Measurements from ENCODE around the gene RHEB. TPM values are rescaled to one million over a fixed set of nuclear protein-coding genes. Genes with fewer than 3 reads are reported as not detected.

The RHEB gene
- total RNA-seq, 4 donors from 2014 or later = 107 to 229 (median 155) TPM

DNA sequence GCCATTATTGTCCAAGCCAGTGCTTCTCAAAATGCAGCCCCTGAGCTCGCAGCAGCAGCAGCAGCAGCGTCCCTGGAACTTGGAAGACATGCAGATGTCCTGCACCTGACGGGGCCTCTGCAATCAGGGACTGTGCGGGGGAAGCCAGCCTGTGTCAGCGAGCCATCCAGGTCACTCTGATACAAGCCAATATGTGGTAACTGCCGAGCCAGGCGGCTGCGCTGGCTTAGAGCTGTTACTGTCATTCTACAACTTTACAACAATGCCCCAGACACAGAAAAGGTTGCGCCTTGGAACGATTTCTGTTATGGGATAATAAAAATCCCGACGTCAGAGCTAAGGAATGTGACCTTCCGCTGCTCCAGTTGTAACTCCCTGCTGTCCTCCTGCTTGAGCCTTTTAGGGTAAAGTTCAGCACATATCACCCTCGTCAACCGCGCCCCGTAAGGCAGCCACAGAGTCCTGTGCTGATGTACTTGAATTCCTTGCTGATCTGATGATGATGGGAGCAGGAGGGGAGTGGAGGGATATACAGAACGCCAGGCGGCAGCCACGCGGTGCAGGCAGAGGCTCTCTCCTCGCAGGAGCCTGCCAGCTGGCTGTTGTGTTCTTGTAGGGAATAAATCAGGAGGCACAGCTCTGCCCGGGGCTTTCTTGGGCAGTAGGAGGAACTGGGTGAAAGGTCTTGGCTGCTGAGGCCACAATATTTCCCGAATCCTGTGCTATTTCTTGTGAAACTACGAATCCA, 59.8 kb downstream of the RHEB start:
- Histone ChIP-seq H3K27me3 (no peaks in the 10 kb centered on the region), H3K4me1 (peaks cover 0 to 34% (median 22%) of the 10 kb centered on the region in 3 donors), H3K9me3 (peaks cover 0 to 8% (median 0%) of the 10 kb centered on the region in 3 donors), H3K36me3 (peaks cover 0 to 10% of the 10 kb centered on the region in 2 donors), H3K27ac (peak overlapping the region; percentile 92 to 97 (median 95)), H3K4me3 (peak overlapping the region in 1 of 2 donors; percentile 32)
- TF ChIP-seq, protein P1, sequence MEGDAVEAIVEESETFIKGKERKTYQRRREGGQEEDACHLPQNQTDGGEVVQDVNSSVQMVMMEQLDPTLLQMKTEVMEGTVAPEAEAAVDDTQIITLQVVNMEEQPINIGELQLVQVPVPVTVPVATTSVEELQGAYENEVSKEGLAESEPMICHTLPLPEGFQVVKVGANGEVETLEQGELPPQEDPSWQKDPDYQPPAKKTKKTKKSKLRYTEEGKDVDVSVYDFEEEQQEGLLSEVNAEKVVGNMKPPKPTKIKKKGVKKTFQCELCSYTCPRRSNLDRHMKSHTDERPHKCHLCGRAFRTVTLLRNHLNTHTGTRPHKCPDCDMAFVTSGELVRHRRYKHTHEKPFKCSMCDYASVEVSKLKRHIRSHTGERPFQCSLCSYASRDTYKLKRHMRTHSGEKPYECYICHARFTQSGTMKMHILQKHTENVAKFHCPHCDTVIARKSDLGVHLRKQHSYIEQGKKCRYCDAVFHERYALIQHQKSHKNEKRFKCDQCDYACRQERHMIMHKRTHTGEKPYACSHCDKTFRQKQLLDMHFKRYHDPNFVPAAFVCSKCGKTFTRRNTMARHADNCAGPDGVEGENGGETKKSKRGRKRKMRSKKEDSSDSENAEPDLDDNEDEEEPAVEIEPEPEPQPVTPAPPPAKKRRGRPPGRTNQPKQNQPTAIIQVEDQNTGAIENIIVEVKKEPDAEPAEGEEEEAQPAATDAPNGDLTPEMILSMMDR (IDR thresholded peaks at IDR 0.05) = peak in 3 of 4 experiments; percentile 50 to 58 (median 57)
- peak; percentile 57 for TF ChIP-seq EP300 (IDR thresholded peaks at IDR 0.05)
- peak; percentile 97 for TF ChIP-seq POLR2AphosphoS5 (IDR thresholded peaks at IDR 0.05)
- no peak for TF ChIP-seq POLR2A (IDR thresholded peaks at IDR 0.05)
- peak; percentile 93 for ATAC-seq
- WGBS, 2 donors (ENCODE audit: low coverage in 1 of 2) = 0% methylated on average over 3 of the region's 25 CpGs; no CpG with 5 or more reads in 1 of the 2 donors

DNA sequence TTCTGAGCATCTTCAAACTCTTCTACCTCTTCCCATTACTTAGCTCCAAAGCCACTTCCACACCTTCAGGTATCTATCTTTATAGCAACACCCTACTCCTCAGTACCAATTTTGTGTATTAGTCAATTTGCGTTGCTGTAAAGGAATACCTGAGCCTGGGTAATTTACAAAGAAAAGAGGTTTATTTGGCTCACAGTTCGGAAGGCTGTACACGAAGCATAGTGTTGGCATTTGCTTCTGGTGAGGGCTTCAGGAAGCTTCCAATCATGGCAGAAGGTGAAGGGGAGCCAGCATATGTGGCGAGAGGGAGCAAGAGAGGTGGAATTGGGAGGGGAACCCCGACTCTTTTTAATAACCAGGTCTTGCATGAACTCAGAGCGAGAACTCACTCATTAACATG, 62.2 kb downstream of the RHEB start:
- Histone ChIP-seq H3K9me3 (peaks cover 0 to 5% (median 0%) of the 10 kb centered on the region in 3 donors), H3K27me3 (no peaks in the 10 kb centered on the region), H3K4me3 (no peak overlapping the region), H3K36me3 (no peaks in the 10 kb centered on the region), H3K4me1 (peaks cover 0 to 34% (median 22%) of the 10 kb centered on the region in 3 donors), H3K27ac (no peak overlapping the region)
- TF ChIP-seq EP300 (IDR thresholded peaks at IDR 0.05) = no peak
- TF ChIP-seq, protein P1 (IDR thresholded peaks at IDR 0.05) = no peak
- no peak for TF ChIP-seq POLR2A (IDR thresholded peaks at IDR 0.05)
- no peak for ATAC-seq
- WGBS, 2 donors (ENCODE audit: low coverage in 1 of 2) = 99 to 100% methylated on average over 3 to 6 of the region's 6 CpGs

DNA sequence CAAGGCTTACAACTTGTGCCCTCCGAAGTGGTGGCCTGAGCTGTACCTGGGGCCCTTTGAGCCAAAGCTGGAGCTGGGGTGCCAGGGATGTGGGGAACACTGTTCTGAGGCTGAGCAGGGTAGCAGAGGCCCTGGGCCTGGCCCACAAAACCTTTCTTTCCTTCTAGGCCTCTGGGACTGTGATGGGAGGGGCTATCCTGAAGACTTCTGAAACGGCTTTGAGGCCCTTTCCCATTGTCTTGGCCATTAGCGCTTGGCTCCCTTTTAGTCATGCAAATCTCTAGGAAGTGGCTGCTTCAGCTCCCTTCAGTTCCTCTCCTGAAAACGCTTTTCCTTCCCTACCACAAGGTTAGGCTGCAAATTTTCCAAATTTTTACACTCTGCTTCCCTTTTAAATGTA, 62.9 kb downstream of the RHEB start:
- Histone ChIP-seq H3K27ac (no peak overlapping the region), H3K27me3 (no peaks in the 10 kb centered on the region), H3K36me3 (no peaks in the 10 kb centered on the region), H3K9me3 (no peaks in the 10 kb centered on the region), H3K4me3 (no peak overlapping the region), H3K4me1 (peaks cover 0 to 29% (median 21%) of the 10 kb centered on the region in 3 donors)
- TF ChIP-seq POLR2AphosphoS5 (IDR thresholded peaks at IDR 0.05) (no peak), POLR2A (IDR thresholded peaks at IDR 0.05) (no peak), EP300 (IDR thresholded peaks at IDR 0.05) (no peak)
- TF ChIP-seq, protein P1 (IDR thresholded peaks at IDR 0.05) = no peak
- no peak for ATAC-seq
- 68 to 83% methylated on average over 1 to 3 of the region's 4 CpGs for WGBS, 2 donors (ENCODE audit: low coverage in 1 of 2)

DNA sequence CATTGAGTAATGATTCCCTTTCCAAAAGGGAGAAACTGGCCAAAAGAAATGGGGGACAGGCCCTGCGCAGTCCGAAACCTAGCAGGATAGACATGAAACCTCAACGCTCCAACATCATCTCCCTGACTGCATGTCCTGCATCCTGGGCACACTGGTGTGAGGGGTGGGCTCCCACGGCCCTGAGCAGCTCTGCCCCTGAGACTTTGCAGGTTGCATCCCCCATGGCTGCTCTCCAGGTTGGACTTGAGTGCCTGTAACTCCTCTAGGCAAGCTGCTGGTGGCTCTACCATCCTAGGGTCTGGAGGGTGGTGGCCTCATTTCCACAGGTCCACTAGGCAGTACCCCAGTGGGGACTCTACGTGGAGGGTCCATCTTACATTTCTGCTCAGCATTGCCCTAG, 63.4 kb downstream of the RHEB start:
- no peaks in the 10 kb centered on the region for H3K27me3 ChIP-seq
- 100% methylated on average over 1 of the region's 5 CpGs; no CpG with 5 or more reads in 1 of the 2 donors for WGBS, 2 donors (ENCODE audit: low coverage in 1 of 2)
- TF ChIP-seq POLR2A (IDR thresholded peaks at IDR 0.05) (no peak), POLR2AphosphoS5 (IDR thresholded peaks at IDR 0.05) (no peak), EP300 (IDR thresholded peaks at IDR 0.05) (no peak)
- TF ChIP-seq, protein P1 (IDR thresholded peaks at IDR 0.05) = no peak
- ATAC-seq = no peak
- no peak overlapping the region for H3K4me3 ChIP-seq
- no peaks in the 10 kb centered on the region for H3K36me3 ChIP-seq
- H3K27ac ChIP-seq = no peak overlapping the region
- no peaks in the 10 kb centered on the region for H3K9me3 ChIP-seq
- H3K4me1 ChIP-seq = peaks cover 0 to 24% (median 16%) of the 10 kb centered on the region in 3 donors

DNA sequence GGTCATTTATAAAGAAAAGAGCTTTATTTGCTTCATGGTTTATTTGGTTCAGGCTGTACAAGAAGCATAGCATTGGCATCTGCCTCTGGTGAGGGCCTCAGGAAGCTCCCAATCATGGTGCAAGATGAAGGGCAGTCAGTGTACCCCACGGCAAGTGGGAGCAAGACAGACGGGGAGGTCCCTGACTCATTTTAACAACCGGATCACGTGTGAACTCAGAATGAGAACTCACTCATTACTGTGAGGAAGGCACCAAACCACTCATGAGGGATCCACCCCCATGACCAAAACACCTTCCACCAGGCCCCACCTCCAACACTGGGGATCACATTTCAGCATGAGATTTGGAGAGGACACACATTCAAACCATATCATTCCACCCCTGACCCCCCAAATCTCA, 64.0 kb downstream of the RHEB start:
- Histone ChIP-seq H3K27me3 (no peaks in the 10 kb centered on the region), H3K4me3 (no peak overlapping the region), H3K36me3 (no peaks in the 10 kb centered on the region), H3K9me3 (no peaks in the 10 kb centered on the region), H3K4me1 (peaks cover 0 to 19% (median 11%) of the 10 kb centered on the region in 3 donors), H3K27ac (no peak overlapping the region)
- no peak for ATAC-seq
- 87% methylated on average over 4 of the region's 4 CpGs; no CpG with 5 or more reads in 1 of the 2 donors for WGBS, 2 donors (ENCODE audit: low coverage in 1 of 2)
- TF ChIP-seq POLR2A (IDR thresholded peaks at IDR 0.05) (no peak), POLR2AphosphoS5 (IDR thresholded peaks at IDR 0.05) (no peak), EP300 (IDR thresholded peaks at IDR 0.05) (no peak)
- TF ChIP-seq, protein P1 (IDR thresholded peaks at IDR 0.05) = no peak

Data from gastroesophageal sphincter (tissue), 4 donors.